Measurements from ENCODE around the gene DNAJC9. TPM values are rescaled to one million over a fixed set of nuclear protein-coding genes. Genes with fewer than 3 reads are reported as not detected.

Gene DNAJC9
- total and polyA plus RNA-seq, 2 of the 4 experiments (the other 2 are of a cell fraction), result 20.0 to 28.7 TPM

- TF ChIP-seq CTCF (conservative IDR thresholded peaks at IDR 0.05; ENCODE audit: low read depth, low read length) (no peak), FOS (IDR thresholded peaks at IDR 0.05; ENCODE audit: low read depth, low read length) (no peak), CHD1 (IDR thresholded peaks at IDR 0.05; ENCODE audit: low read depth, low read length) (no peak)
Measured at GRCh38 chr10:73293461-73293860, 46.4 kb upstream of the DNAJC9 start (continued).

GRCh38 chr10:73289958-73290357 is 42.9 kb upstream of the DNAJC9 start:
- in situ Hi-C loops (cut with MboI; ENCODE audit: low sequenced_read_pairs), result no loop called here
- TF ChIP-seq FOS (IDR thresholded peaks at IDR 0.05; ENCODE audit: low read depth, low read length) (no peak), RFX5 (IDR thresholded peaks at IDR 0.05; ENCODE audit: low read depth, low read length) (no peak)
- Histone ChIP-seq H2AFZ (replicated peaks; ENCODE audit: low read length, poor library complexity) (no peak overlapping the region), H2AK9ac (replicated peaks; ENCODE audit: low read depth, low read length, poor library complexity) (no peak overlapping the region), H3K27me3 (ENCODE audit: control insufficient read depth, insufficient read depth, low read length) (peaks cover 8% of the 10 kb centered on the region; the same call in 1 of the 2 replicates), H4K91ac (ENCODE audit: insufficient read depth, low read depth, low read length) (no peak overlapping the region), H4K20me1 (ENCODE audit: insufficient read depth, low read length) (no peaks in the 10 kb centered on the region), H3K79me1 (ENCODE audit: low read depth in 1 of 2, low read length in 2 of 2) (no peaks in the 10 kb centered on the region), H2BK5ac (ENCODE audit: low read depth, low read length, poor library complexity, severe bottlenecking) (no peak overlapping the region), H3K9me3 (ENCODE audit: control insufficient read depth, insufficient read depth, low read length) (no peaks in the 10 kb centered on the region), H2BK20ac (ENCODE audit: low read depth, low read length) (no peak overlapping the region), H3K14ac (replicated peaks; ENCODE audit: low read depth, low read length) (no peak overlapping the region), H3K4me3 (ENCODE audit: insufficient read depth, low read depth, low read length) (no peak overlapping the region), H3K4me1 (ENCODE audit: control insufficient read depth, insufficient read depth, low read length) (no peaks in the 10 kb centered on the region), H3K9me1 (ENCODE audit: insufficient read depth, low read length) (no peaks in the 10 kb centered on the region), H2BK120ac (ENCODE audit: low read depth, low read length) (no peak overlapping the region), H3K18ac (ENCODE audit: low read depth, low read length) (no peak overlapping the region), H3K9ac (ENCODE audit: low read depth, low read length) (no peak overlapping the region), H2AK5ac (ENCODE audit: low read depth, low read length) (no peak overlapping the region), H3K4me2 (ENCODE audit: low read depth, low read length) (no peak overlapping the region), H3K4ac (ENCODE audit: low read depth, low read length) (no peak overlapping the region), H3K56ac (ENCODE audit: extremely low read depth, insufficient read depth, low read length) (no peak overlapping the region), H2BK15ac (ENCODE audit: low read depth, low read length) (no peak overlapping the region), H3K36me3 (ENCODE audit: control insufficient read depth, insufficient read depth, low read length) (no peaks in the 10 kb centered on the region), H4K8ac (ENCODE audit: low read depth in 2 of 2, low read length in 2 of 2) (no peak overlapping the region), H3K23ac (ENCODE audit: low read depth, low read length) (no peak overlapping the region), H3K27ac (ENCODE audit: insufficient read depth, low read length) (no peak overlapping the region), H4K5ac (ENCODE audit: low read depth, low read length) (no peak overlapping the region)
- CTCF ChIA-PET, result no interaction called here
- no peak for DNase-seq
- POLR2A ChIA-PET (ENCODE audit: unreplicated experiment), result no interaction called here
- no CpG with 5 or more reads among the region's 1 CpG for WGBS, 2 experiments (ENCODE audit: extremely low coverage in 2 of 2, insufficient read length in 1 of 2)
- no TSS peak for BruUV-seq (replicated peaks)
- dilution Hi-C loops (cut with HindIII; ENCODE audit: low sequenced_read_pairs, unreplicated experiment), result no loop called here
- intact Hi-C loops (cut with micrococcal nuclease), result no loop called here
- no peak for ATAC-seq (ENCODE audit: low read depth)
